HG03159 (cell line): ENCODE data around the gene TRPM2.
"Not testable (repeated sequence)": the region's sequence is repeated elsewhere in the genome, so short reads cannot be mapped to it uniquely, and the experiment has no call there.

Experiments used
- ATAC-seq: cut with Tn5 transposase; IDR thresholded peaks from one replicate; pipeline ENCODE4 v1.9.1; 2021; ENCODE audit warnings: mild to moderate bottlenecking, moderate library complexity; ENCODE audit not compliant: unreplicated experiment

The TRPM2 gene

GRCh38 chr21:44351535-44352252 lies 1.7 kb upstream of the TRPM2 start:
- ATAC-seq: no peak

- ATAC-seq: no peak
Measured at GRCh38 chr21:44352253-44352860, 1.1 kb upstream of the TRPM2 start.

GRCh38 chr21:44354001-44354405 lies 582 bp downstream of the TRPM2 start:
- no peak for ATAC-seq

GRCh38 chr21:44354775-44355771 lies 1.7 kb downstream of the TRPM2 start:
- ATAC-seq: no peak

GRCh38 chr21:44356160-44356559 lies 2.7 kb downstream of the TRPM2 start:
- ATAC-seq: no peak

GRCh38 chr21:44356636-44357035 lies 3.2 kb downstream of the TRPM2 start:
- ATAC-seq: no peak

GRCh38 chr21:44357064-44357837 lies 3.8 kb downstream of the TRPM2 start:
- ATAC-seq: no peak

- no peak for ATAC-seq
Measured at GRCh38 chr21:44359396-44359795, 6.0 kb downstream of the TRPM2 start.

- no peak for ATAC-seq
Measured at GRCh38 chr21:44360159-44360558, 6.7 kb downstream of the TRPM2 start.

- not testable (repeated sequence) for ATAC-seq
Measured at GRCh38 chr21:44361903-44362302, 8.5 kb downstream of the TRPM2 start.

- no peak for ATAC-seq
Measured at GRCh38 chr21:44363278-44363677, 9.9 kb downstream of the TRPM2 start.

GRCh38 chr21:44364151-44365053 lies 11.0 kb downstream of the TRPM2 start:
- no peak for ATAC-seq

GRCh38 chr21:44365251-44365966 lies 12.0 kb downstream of the TRPM2 start:
- ATAC-seq: no peak

- no peak for ATAC-seq
Measured at GRCh38 chr21:44365967-44366585, 12.7 kb downstream of the TRPM2 start.

- ATAC-seq: no peak
Measured at GRCh38 chr21:44366586-44367211, 13.3 kb downstream of the TRPM2 start.

- ATAC-seq: no peak
Measured at GRCh38 chr21:44368711-44369446, 15.5 kb downstream of the TRPM2 start.

- ATAC-seq: no peak
Measured at GRCh38 chr21:44370027-44370735, 16.8 kb downstream of the TRPM2 start.
